PFSK-1 (cell line): ENCODE results near the gene ZIK1.

ENCODE experiments used
- FOXP2 ChIP-seq: optimal IDR thresholded peaks from 2 replicates; pipeline ENCODE3; 2011; ENCODE audit warnings: borderline replicate concordance, control low read depth, inconsistent platforms; ENCODE audit not compliant: insufficient read depth; ENCODE audit errors: extremely low read length, extremely low read depth
- POLR2AphosphoS5 ChIP-seq: IDR thresholded peaks from 2 replicates; pipeline ENCODE4 v1.6.1; 2012; ENCODE audit warnings: low read depth, mild to moderate bottlenecking, control low read depth, low read length, moderate library complexity
- SIN3A ChIP-seq: IDR thresholded peaks from 2 replicates; pipeline ENCODE4 v1.6.1; 2012; ENCODE audit warnings: mild to moderate bottlenecking, low read length, moderate library complexity, borderline replicate concordance; ENCODE audit not compliant: insufficient read depth
- TAF1 ChIP-seq: IDR thresholded peaks from 2 replicates; pipeline ENCODE4 v1.6.1; 2012; ENCODE audit warnings: low read length, control low read depth, borderline replicate concordance; ENCODE audit not compliant: insufficient read depth
- TF ChIP-seq, protein P1 (sequence below), 2 experiments: IDR thresholded peaks; 2 replicates each; pipeline versions ENCODE4 v1.6.1 to v1.8.0; 2011 to 2012; ENCODE audit warnings: low read depth in 2 of 2, low read length in 2 of 2, control low read depth in 1 of 2, inconsistent platforms in 1 of 2, mild to moderate bottlenecking in 1 of 2, moderate library complexity in 1 of 2; ENCODE audit not compliant: insufficient read depth in 1 of 2

ZIK1 gene

DNA sequence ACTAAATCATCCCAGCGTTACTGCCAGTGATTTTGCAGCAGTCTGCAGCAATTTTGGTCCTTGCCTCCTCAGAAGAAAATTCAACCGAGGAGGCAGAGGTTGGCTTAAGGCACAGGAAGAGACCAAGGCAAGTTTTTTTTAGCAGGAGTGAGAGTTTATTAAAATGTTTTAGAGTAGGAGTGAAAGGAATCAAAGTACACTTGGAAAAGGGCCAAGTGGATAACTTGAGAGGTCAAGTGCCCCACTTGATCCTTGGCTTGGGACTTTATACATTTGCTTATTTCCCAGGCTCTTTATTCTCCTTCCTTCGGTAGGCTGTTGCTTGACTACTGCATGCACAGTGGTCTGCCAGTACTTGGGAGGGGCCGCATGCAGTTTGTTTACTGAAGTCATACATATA lies 27.2 kb downstream of the ZIK1 start:
- TF ChIP-seq FOXP2 (no peak), TAF1 (no peak), SIN3A (no peak)
- TF ChIP-seq, protein P1, sequence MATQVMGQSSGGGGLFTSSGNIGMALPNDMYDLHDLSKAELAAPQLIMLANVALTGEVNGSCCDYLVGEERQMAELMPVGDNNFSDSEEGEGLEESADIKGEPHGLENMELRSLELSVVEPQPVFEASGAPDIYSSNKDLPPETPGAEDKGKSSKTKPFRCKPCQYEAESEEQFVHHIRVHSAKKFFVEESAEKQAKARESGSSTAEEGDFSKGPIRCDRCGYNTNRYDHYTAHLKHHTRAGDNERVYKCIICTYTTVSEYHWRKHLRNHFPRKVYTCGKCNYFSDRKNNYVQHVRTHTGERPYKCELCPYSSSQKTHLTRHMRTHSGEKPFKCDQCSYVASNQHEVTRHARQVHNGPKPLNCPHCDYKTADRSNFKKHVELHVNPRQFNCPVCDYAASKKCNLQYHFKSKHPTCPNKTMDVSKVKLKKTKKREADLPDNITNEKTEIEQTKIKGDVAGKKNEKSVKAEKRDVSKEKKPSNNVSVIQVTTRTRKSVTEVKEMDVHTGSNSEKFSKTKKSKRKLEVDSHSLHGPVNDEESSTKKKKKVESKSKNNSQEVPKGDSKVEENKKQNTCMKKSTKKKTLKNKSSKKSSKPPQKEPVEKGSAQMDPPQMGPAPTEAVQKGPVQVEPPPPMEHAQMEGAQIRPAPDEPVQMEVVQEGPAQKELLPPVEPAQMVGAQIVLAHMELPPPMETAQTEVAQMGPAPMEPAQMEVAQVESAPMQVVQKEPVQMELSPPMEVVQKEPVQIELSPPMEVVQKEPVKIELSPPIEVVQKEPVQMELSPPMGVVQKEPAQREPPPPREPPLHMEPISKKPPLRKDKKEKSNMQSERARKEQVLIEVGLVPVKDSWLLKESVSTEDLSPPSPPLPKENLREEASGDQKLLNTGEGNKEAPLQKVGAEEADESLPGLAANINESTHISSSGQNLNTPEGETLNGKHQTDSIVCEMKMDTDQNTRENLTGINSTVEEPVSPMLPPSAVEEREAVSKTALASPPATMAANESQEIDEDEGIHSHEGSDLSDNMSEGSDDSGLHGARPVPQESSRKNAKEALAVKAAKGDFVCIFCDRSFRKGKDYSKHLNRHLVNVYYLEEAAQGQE (IDR thresholded peaks at IDR 0.05; ENCODE audit: insufficient read depth in 1 of 2, low read depth in 2 of 2, low read length in 2 of 2) = no peak

DNA sequence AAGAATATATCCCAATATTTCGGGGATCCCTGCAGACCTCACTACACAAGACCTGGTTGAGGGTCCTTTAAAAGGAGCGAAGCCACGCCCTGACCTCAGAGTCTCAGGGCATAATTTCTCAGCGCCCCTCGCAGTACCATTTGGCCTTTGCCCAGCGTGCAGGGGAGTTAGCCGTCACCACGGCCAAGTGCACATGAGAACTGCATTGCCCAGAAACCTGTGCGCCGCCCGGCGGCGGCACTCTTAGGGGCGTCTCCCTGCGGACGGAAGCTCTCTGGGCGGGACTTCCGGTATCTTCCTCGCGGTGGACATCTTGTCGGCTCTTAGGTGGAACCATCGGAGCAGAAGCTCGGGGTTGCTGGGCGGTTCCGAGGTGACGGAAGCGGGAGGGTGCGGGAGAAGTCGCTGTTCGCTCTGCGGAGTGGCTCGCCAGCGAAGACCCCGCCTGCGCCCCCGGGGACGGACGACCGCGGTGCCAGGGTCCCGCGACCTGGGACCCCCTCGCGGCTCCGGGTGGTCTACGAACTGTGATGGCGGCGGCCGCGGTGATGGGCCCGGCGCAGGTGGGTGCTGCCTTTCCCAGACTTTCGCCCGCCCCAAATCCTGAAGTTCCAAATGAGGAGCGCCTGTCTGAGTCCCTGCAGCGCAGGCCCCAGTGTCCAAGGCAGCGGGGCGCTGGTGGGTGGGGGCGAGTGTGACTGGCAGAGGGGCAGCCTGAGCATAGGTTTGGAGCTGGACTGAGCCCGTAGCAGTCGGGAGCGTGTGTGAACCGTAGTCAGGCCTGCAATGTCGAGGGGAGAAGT lies 30.2 kb downstream of the ZIK1 start, which contains the start of gene ZNF134:
Gene ZNF134 (plus strand): TSS at position 302 of the 803 bp plus-strand sequence. CDS start 5,227 bp downstream, outside the sequence.
- TF ChIP-seq POLR2AphosphoS5 (peak; percentile 82), TAF1 (peak; percentile 85; the same call in 1 of the 2 replicates), SIN3A (no peak), FOXP2 (peak; percentile 44)
- TF ChIP-seq, protein P1 (IDR thresholded peaks at IDR 0.05; ENCODE audit: insufficient read depth in 1 of 2, low read depth in 2 of 2, low read length in 2 of 2) = peak in 1 of 2 experiments; percentile 34; a peak in 1 of 4 replicates

DNA sequence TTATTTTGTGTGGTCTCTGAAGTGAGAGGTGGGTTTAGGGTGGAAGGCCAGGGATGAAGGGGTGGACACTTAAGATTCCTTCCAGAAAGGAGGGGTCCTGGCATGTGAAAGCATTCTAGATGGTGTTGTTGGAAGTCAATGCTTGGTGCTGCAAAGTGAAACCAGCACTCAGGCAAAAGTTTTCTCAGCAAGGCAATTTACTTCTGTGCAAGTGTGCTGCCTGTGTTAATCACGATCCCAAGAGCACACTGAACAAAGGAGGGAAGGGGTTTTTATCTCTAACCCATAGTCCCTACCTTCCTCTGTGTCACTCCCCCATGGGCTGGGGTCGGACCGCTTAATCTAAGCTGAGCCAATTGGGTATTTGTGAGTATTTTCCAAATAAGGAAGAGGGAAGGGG lies 31.4 kb downstream of the ZIK1 start:
- TF ChIP-seq FOXP2 (no peak), POLR2AphosphoS5 (no peak), SIN3A (no peak), TAF1 (no peak)
- TF ChIP-seq, protein P1 (IDR thresholded peaks at IDR 0.05; ENCODE audit: insufficient read depth in 1 of 2, low read depth in 2 of 2, low read length in 2 of 2) = no peak

DNA sequence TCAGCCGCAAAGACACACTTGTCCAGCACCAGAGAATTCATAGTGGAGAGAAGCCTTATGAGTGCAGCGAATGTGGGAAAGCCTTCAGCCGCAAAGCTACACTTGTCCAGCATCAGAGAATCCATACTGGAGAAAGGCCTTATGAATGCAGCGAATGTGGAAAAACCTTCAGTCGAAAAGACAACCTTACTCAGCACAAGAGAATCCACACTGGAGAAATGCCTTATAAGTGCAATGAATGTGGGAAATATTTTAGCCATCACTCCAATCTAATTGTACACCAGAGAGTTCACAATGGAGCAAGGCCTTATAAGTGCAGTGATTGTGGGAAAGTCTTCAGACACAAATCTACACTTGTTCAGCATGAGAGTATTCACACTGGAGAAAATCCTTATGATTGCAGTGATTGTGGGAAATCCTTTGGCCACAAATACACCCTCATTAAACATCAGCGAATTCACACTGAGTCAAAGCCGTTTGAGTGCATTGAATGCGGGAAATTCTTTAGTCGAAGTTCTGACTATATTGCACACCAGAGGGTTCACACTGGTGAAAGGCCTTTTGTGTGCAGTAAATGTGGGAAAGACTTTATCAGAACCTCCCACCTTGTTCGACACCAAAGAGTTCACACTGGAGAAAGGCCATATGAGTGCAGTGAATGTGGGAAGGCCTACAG lies 36.9 kb downstream of the ZIK1 start:
- TF ChIP-seq, protein P1 (IDR thresholded peaks at IDR 0.05; ENCODE audit: insufficient read depth in 1 of 2, low read depth in 2 of 2, low read length in 2 of 2) = no peak
- TF ChIP-seq FOXP2 = no peak
- no peak for TF ChIP-seq SIN3A
- TF ChIP-seq TAF1 = no peak
- TF ChIP-seq POLR2AphosphoS5 = no peak
